Muscle layer of colon (tissue), 2 donors: ENCODE measurements around the gene MKI67.

Experiments used
- H3K27ac ChIP-seq: one replicate; pipeline ENCODE4 v1.7.0; 2013; ENCODE audit warnings: low read depth, mild to moderate bottlenecking, low read length, moderate library complexity
- H3K27me3 ChIP-seq, 2 donors: one replicate each; pipeline ENCODE4 v1.7.0; 2013; ENCODE audit warnings: low read length in 2 of 2, mild to moderate bottlenecking in 2 of 2; ENCODE audit not compliant: insufficient read depth in 2 of 2, control insufficient read depth in 1 of 2
- H3K36me3 ChIP-seq: one replicate; pipeline ENCODE4 v1.7.0; 2013; ENCODE audit warnings: mild to moderate bottlenecking, low read length; ENCODE audit not compliant: insufficient read depth
- H3K4me1 ChIP-seq: one replicate; pipeline ENCODE4 v1.7.0; 2013; ENCODE audit warnings: mild to moderate bottlenecking, low read length; ENCODE audit not compliant: insufficient read depth
- H3K4me3 ChIP-seq, 2 donors: one replicate each; pipeline ENCODE4 v1.7.0; 2013; ENCODE audit warnings: low read length in 2 of 2, low read depth in 1 of 2, mild to moderate bottlenecking in 1 of 2, moderate library complexity in 1 of 2
- H3K9ac ChIP-seq: one replicate; pipeline ENCODE4 v1.7.0; 2013; ENCODE audit warnings: low read length
- H3K9me3 ChIP-seq: one replicate; pipeline ENCODE4 v1.7.0; 2013; ENCODE audit warnings: mild to moderate bottlenecking, low read length
- donor health status: abdominal sarcoma.
- donor health status: Adenocarcinoma of cecum.

MKI67 gene

GRCh38 chr10:128091636-128092210 lies 34.5 kb downstream of the MKI67 start:
- H3K27ac ChIP-seq, result no peak overlapping the region
- H3K36me3 ChIP-seq, result no peaks in the 10 kb centered on the region
- no peaks in the 10 kb centered on the region for H3K9me3 ChIP-seq
- no peak overlapping the region for H3K9ac ChIP-seq
- H3K27me3 ChIP-seq, result no peaks in the 10 kb centered on the region
- H3K4me3 ChIP-seq, result no peak overlapping the region
- H3K4me1 ChIP-seq, result no peaks in the 10 kb centered on the region

- no peaks in the 10 kb centered on the region for H3K4me1 ChIP-seq
- no peak overlapping the region for H3K4me3 ChIP-seq
- no peaks in the 10 kb centered on the region for H3K36me3 ChIP-seq
- no peak overlapping the region for H3K9ac ChIP-seq
- H3K27ac ChIP-seq, result no peak overlapping the region
- H3K9me3 ChIP-seq, result no peaks in the 10 kb centered on the region
- H3K27me3 ChIP-seq, result no peaks in the 10 kb centered on the region
Measured at GRCh38 chr10:128087884-128088709, 38.1 kb downstream of the MKI67 start.

- H3K4me1 ChIP-seq, result no peaks in the 10 kb centered on the region
- H3K9me3 ChIP-seq, result no peaks in the 10 kb centered on the region
- H3K27ac ChIP-seq, result no peak overlapping the region
- H3K27me3 ChIP-seq, result no peaks in the 10 kb centered on the region
- H3K36me3 ChIP-seq, result no peaks in the 10 kb centered on the region
- no peak overlapping the region for H3K4me3 ChIP-seq
- no peak overlapping the region for H3K9ac ChIP-seq
Measured at GRCh38 chr10:128087146-128087883, 38.9 kb downstream of the MKI67 start.

- Histone ChIP-seq H3K4me1 (no peaks in the 10 kb centered on the region), H3K36me3 (no peaks in the 10 kb centered on the region), H3K4me3 (no peak overlapping the region), H3K27me3 (no peaks in the 10 kb centered on the region), H3K9me3 (no peaks in the 10 kb centered on the region), H3K27ac (no peak overlapping the region), H3K9ac (no peak overlapping the region)
Measured at GRCh38 chr10:128086003-128086863, 40.0 kb downstream of the MKI67 start.

DNA sequence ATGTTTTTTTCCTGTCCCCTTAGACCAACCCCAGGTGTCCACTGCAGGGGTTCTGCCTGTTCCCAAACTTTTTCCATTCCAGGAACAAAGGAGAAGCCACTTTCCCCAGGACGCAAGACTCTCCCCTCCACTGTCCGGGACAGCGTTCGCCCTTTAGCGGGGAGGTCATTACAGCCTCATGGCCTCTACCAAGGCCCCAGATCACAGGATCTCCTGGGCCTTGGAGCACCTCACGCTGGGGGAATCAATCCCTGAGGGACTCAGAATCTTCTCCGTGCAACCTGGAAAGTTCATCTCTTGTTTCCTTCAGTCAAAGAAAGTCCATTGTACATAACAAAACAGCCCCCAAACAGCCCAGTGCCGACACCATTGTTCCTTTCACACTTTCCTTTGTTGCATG lies 41.2 kb downstream of the MKI67 start:
- no peaks in the 10 kb centered on the region for H3K36me3 ChIP-seq
- H3K4me1 ChIP-seq, result no peaks in the 10 kb centered on the region
- H3K9me3 ChIP-seq, result no peaks in the 10 kb centered on the region
- no peak overlapping the region for H3K4me3 ChIP-seq
- no peak overlapping the region for H3K27ac ChIP-seq
- no peaks in the 10 kb centered on the region for H3K27me3 ChIP-seq
- H3K9ac ChIP-seq, result no peak overlapping the region

DNA sequence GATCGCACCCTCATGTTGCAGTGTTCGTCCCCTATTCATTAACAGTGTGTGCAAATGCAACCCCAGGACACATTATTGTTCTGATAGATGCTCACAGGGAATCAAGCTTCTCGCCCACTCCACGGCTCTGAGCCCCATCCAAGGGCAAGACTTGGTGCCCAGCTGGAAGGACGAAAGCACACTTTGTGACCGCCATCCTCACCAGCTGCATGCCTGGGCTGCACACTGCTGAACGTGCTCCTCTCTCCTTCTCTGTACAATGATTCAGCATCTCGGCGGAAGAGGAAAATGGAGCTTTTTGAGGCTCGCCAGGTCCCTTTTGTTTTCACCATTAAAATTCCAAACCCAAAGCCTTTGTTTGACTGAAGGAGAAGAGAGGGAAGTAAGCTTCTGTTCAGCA lies 41.9 kb downstream of the MKI67 start:
- Histone ChIP-seq H3K27me3 (no peaks in the 10 kb centered on the region), H3K27ac (no peak overlapping the region), H3K9ac (no peak overlapping the region), H3K9me3 (no peaks in the 10 kb centered on the region), H3K4me3 (no peak overlapping the region), H3K36me3 (no peaks in the 10 kb centered on the region), H3K4me1 (no peaks in the 10 kb centered on the region)

DNA sequence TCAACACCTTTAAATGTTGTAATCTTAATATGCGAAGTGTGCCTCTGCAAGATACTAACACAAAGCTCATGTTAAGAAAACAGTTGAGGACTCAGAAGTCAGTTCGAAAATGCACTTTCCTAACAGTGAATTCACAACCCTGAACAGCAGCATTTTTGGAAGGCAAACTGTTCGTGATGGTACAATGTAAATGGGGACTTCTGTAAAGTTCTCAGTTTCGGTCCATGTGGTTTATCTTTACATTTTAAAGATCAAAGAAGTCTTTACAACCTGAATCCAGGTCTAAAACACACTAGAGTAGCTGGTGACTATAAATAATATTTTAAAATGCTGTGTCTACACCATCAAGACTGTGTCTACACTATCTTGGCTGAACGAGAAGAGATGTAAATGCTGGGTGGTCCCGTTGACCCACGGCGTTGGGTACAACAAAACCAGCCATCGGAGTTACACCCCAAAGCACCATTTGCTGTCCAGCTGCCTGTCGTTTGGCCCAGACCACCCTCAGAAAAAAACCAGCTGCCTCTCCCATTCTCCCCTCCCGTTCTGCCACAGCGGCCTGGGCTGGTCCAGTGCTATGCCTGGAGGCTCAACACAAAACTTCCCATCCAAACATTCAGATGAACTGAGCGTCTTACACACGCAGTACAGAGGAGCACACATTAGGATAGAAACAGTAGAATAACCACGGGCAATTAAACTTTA lies 42.9 kb downstream of the MKI67 start:
- no peak overlapping the region for H3K9ac ChIP-seq
- H3K4me3 ChIP-seq, result no peak overlapping the region
- H3K4me1 ChIP-seq, result no peaks in the 10 kb centered on the region
- H3K36me3 ChIP-seq, result no peaks in the 10 kb centered on the region
- no peaks in the 10 kb centered on the region for H3K9me3 ChIP-seq
- no peak overlapping the region for H3K27ac ChIP-seq
- H3K27me3 ChIP-seq, result no peaks in the 10 kb centered on the region

- Histone ChIP-seq H3K4me1 (no peaks in the 10 kb centered on the region), H3K27ac (no peak overlapping the region), H3K9ac (no peak overlapping the region), H3K9me3 (no peaks in the 10 kb centered on the region), H3K36me3 (no peaks in the 10 kb centered on the region), H3K4me3 (no peak overlapping the region), H3K27me3 (no peaks in the 10 kb centered on the region)
Measured at GRCh38 chr10:128081720-128082119, 44.5 kb downstream of the MKI67 start.

DNA sequence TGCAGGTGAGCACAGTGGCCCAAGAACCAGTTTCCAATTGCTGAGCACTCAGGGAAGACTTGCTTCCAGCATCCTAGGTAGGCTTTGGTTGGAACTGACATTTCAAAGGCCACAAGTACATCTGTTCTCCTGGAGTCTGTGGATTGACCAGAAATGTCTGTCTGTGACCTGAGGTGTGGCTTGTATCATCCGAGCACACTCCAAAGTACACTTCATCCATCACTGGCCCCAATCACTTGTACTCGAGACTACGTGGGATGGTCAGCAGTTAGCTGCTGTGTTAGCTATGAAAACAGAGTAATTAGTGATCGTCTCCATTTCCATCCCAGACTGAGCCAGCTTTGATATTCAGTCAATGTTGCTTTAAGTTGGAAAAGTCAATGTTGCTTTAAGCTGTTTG lies 45.0 kb downstream of the MKI67 start:
- H3K4me1 ChIP-seq, result no peaks in the 10 kb centered on the region
- H3K27ac ChIP-seq, result no peak overlapping the region
- H3K27me3 ChIP-seq, result no peaks in the 10 kb centered on the region
- no peaks in the 10 kb centered on the region for H3K9me3 ChIP-seq
- H3K4me3 ChIP-seq, result no peak overlapping the region
- H3K9ac ChIP-seq, result no peak overlapping the region
- H3K36me3 ChIP-seq, result no peaks in the 10 kb centered on the region

- no peak overlapping the region for H3K9ac ChIP-seq
- no peak overlapping the region for H3K4me3 ChIP-seq
- no peaks in the 10 kb centered on the region for H3K27me3 ChIP-seq
- H3K27ac ChIP-seq, result no peak overlapping the region
- H3K9me3 ChIP-seq, result no peaks in the 10 kb centered on the region
- H3K36me3 ChIP-seq, result no peaks in the 10 kb centered on the region
- H3K4me1 ChIP-seq, result no peaks in the 10 kb centered on the region
Measured at GRCh38 chr10:128080641-128081040, 45.6 kb downstream of the MKI67 start.
